GM20000 (cell line): Measurements from ENCODE around the gene FYB2.
A peak's percentile ranks its signal among the peaks of the same experiment; 100 is the strongest.

ENCODE experiments used
- DNase-seq: peaks from one replicate; pipeline ENCODE4 v3.0.0; 2012; ENCODE audit warnings: low spot score
- TF ChIP-seq, protein P1 (sequence below): IDR thresholded peaks from 2 replicates; pipeline ENCODE4 v1.5.1; 2012; ENCODE audit warnings: mild to moderate bottlenecking, control low read depth; ENCODE audit errors: extremely low read depth, missing control alignments

The FYB2 gene

GRCh38 chr1:56758135-56758534 lies 61.1 kb downstream of the FYB2 start:
- TF ChIP-seq, protein P1, sequence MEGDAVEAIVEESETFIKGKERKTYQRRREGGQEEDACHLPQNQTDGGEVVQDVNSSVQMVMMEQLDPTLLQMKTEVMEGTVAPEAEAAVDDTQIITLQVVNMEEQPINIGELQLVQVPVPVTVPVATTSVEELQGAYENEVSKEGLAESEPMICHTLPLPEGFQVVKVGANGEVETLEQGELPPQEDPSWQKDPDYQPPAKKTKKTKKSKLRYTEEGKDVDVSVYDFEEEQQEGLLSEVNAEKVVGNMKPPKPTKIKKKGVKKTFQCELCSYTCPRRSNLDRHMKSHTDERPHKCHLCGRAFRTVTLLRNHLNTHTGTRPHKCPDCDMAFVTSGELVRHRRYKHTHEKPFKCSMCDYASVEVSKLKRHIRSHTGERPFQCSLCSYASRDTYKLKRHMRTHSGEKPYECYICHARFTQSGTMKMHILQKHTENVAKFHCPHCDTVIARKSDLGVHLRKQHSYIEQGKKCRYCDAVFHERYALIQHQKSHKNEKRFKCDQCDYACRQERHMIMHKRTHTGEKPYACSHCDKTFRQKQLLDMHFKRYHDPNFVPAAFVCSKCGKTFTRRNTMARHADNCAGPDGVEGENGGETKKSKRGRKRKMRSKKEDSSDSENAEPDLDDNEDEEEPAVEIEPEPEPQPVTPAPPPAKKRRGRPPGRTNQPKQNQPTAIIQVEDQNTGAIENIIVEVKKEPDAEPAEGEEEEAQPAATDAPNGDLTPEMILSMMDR = no peak
- DNase-seq = peak; percentile 3

DNA sequence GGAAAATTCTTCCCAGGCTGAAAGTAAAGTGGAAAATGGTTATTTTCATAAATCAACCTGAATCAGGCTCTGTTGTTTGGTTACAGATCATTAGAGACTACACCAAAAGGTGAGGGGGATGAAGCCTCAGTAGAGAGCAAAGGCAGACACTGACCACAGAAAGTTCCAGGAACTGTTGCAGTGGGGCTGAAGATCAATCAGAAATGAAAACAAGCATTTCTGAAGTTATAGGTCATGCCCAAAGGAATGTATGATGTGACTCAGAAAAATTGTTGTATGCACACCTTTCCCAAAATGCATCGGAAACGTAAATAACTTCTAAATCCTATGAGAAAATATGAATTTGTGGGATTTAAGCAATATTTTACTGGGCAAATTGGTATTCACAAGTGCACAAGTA lies 63.3 kb downstream of the FYB2 start:
- DNase-seq = no peak
- TF ChIP-seq, protein P1 = no peak

DNA sequence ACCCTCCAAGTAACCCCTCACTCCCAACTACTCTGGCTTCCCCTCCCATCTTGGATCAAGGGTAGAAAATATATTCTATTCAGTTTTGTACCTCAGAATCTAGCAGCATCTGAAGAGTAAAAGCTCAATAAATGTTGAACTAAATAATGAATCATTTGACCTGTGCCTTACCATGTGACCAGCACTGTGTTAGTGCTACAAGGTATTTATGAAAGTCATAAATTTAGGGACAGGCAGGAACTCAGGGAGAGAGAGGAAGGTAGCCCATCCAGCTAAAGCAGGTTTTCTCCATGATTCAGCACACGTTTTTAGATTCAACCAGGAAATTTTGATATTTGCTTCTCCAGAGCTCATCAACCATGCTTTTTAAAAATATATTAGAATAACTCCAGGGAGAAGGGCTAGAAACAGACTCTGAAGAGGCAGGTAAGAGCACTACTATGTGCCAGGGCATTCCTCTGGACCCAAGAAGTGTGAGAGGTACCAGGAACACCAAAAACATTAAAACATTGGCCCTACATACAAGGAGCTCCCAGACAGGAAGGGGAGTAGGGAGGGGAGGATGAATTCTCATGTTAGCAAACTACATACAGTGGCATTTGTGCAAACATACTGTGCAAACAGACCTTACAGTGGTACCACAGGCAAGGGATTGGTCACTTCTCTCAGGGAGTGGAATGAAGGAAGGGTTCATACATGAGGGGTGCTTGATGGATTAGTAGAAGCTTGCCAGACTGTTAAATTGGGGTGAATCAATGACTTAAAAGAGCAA lies 64.3 kb downstream of the FYB2 start:
- TF ChIP-seq, protein P1 = no peak
- DNase-seq = no peak

DNA sequence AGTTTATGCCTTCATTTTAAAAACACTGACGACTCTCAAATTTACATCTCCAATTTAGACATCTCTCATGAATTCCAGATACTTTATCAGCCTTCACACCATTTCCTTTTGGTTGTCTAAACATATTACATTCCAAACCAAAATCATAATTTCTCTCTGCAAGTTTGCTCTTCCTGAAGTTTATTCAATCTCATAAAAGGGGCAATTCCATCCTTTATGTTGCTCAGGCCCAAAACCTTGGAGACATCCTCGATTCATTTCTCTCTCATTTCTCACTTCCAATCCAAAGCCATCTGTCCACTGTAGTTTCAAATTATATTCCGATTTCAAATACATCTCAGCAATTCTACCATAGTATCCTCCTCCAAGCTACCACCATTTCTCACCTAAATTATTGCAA lies 74.0 kb downstream of the FYB2 start:
- TF ChIP-seq, protein P1 = no peak
- no peak for DNase-seq

DNA sequence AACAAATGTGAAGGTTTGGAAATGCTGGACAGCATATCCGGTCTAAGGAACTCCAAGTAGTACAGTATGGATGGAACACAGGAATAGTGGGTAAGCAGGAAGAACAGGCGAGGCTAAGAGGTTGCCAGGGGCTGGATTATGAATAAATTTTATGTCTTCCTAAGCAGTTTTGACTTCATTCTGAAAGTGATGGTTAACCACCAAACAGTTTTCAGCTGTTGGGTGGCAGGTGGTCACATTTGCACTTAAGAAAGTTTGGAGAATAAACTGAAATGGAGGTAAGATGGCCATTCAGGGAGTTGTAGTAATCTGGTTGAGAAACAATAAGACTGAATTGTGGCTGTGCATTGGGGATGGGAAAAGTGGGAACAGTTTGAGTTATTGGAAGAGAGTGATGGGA lies 90.2 kb downstream of the FYB2 start:
- TF ChIP-seq, protein P1 = no peak
- no peak for DNase-seq

GRCh38 chr1:56726706-56727105 lies 92.5 kb downstream of the FYB2 start:
- no peak for DNase-seq
- TF ChIP-seq, protein P1 = no peak

DNA sequence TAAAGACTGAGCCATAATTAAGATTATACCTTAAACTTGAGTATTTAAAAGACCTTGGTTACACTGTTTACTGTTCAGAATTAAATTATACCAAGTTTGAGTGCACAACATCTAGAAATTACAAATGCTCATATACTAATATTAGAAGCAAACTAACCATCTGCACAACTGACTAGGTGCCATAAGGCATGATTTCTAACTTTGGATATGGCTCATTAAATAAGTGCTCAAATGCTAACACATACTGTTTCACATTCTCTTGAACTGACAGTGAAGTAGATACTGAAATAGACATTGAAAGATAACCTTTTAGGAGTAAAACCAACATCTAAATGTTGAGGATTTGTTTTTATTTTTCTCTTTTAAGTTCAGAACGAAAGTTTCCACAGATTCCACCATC lies 100.0 kb downstream of the FYB2 start:
- no peak for DNase-seq
- TF ChIP-seq, protein P1 = no peak
